A549 (cell line): ENCODE data around the gene ZNF710. TPM values are rescaled to one million over a fixed set of nuclear protein-coding genes. Genes with fewer than 3 reads are reported as not detected.
A peak's percentile ranks its signal among the peaks of the same experiment; 100 is the strongest.

Experiments
- ATAC-seq, 2 experiments: fragments of 200-7000 bp in 1 of 2; fragments of >200 bp in 1 of 2; cut with Nextera tagmentation in 1 of 2; cut with Tn5 transposase in 1 of 2; 3 replicates each; pipeline versions ENCODE4 v1.8.0 to v1.9.1; 2018 to 2020; ENCODE audit warnings: mild to moderate bottlenecking in 1 of 2, moderate library complexity in 1 of 2
- CTCF ChIA-PET: fragments of 300-600 bp; sonication (Branson Sonifier 250); formaldehyde crosslinking; extraction: SDS; loops from one replicate; lab custom pipeline; 2021; ENCODE audit warnings: antibody characterized with exemption, inconsistent platforms; lab: Yijun Ruan, JAX
- POLR2A ChIA-PET: fragments of 350-600 bp; formaldehyde crosslinking; extraction: SDS; loops from one replicate; lab custom pipeline; 2021; ENCODE audit warnings: antibody characterized with exemption, inconsistent platforms; lab: Yijun Ruan, JAX
- DNase-seq, 2 experiments: peaks; one replicate each; pipeline versions ENCODE4 v3.0.0 to v3.0.0-alpha.2; 2011 to 2016; ENCODE audit warnings: low read depth in 1 of 2, low spot score in 1 of 2
- FAIRE-seq: peaks from 2 replicates; lab custom pipeline; 2011; peaks lifted over from hg19 to GRCh38; lab: Jason Lieb, UNC
- H3K27ac ChIP-seq, 2 experiments: fragments of >200 bp; sonication (Bioruptor Twin); formaldehyde crosslinking; 3 replicates each; pipeline ENCODE4 v1.5.1; 2016 to 2017
- H3K4me1 ChIP-seq: fragments of >200 bp; sonication (Bioruptor Twin); formaldehyde crosslinking; 3 replicates; pipeline ENCODE4 v1.6.1; 2016
- H3K4me2 ChIP-seq: fragments of >200 bp; sonication (Bioruptor Twin); formaldehyde crosslinking; 3 replicates; pipeline ENCODE4 v1.6.1; 2016
- H3K4me3 ChIP-seq: fragments of >200 bp; sonication (Bioruptor Twin); formaldehyde crosslinking; 3 replicates; pipeline ENCODE4 v1.5.1; 2016
- H3K9me3 ChIP-seq: fragments of >200 bp; sonication (Bioruptor Twin); formaldehyde crosslinking; 3 replicates; pipeline ENCODE4 v1.6.1; 2016
- CBX2 ChIP-seq: fragments of 200-600 bp; sonication (generic); IDR thresholded peaks from 2 replicates; pipeline ENCODE4 v1.6.1; 2016; ENCODE audit warnings: low read depth, mild to moderate bottlenecking, borderline replicate concordance
- CHD4 ChIP-seq: fragments of 200-600 bp; sonication (generic); IDR thresholded peaks from 2 replicates; pipeline ENCODE4 v1.6.1; 2016; ENCODE audit warnings: antibody characterized with exemption, mild to moderate bottlenecking, borderline replicate concordance
- CTCF ChIP-seq: fragments of >200 bp; sonication (Bioruptor Twin); formaldehyde crosslinking; IDR thresholded peaks from 3 replicates; pipeline ENCODE4 v1.5.1; 2016
- E2F6 ChIP-seq: IDR thresholded peaks from 2 replicates; pipeline ENCODE4 v1.6.1; 2012; ENCODE audit warnings: low read depth, borderline replicate concordance
- EHF ChIP-seq: fragments of 250-450 bp; sonication (Bioruptor Pico); IDR thresholded peaks from 2 replicates; pipeline ENCODE4 v1.5.0; 2020; ENCODE audit warnings: mild to moderate bottlenecking
- EP300 ChIP-seq, 2 experiments: fragments of >200 bp; sonication (Bioruptor Twin); formaldehyde crosslinking; IDR thresholded peaks; 2 replicates in 1 of 2; 3 replicates in 1 of 2; pipeline ENCODE4 v1.6.1; 2016 to 2017
- FOSB ChIP-seq: fragments of 250-450 bp; sonication (Bioruptor Pico); IDR thresholded peaks from 2 replicates; pipeline ENCODE4 v1.5.0; 2020; ENCODE audit warnings: mild to moderate bottlenecking, moderate library complexity
- FOXS1 ChIP-seq: fragments of 250-450 bp; sonication (Bioruptor Pico); IDR thresholded peaks from 2 replicates; pipeline ENCODE4 v1.5.0; 2020; ENCODE audit warnings: mild to moderate bottlenecking, moderate library complexity
- HDAC2 ChIP-seq: fragments of 200-600 bp; sonication (generic); IDR thresholded peaks from 2 replicates; pipeline ENCODE4 v1.6.1; 2016
- HEYL ChIP-seq: fragments of 250-450 bp; sonication (Bioruptor Pico); IDR thresholded peaks from 2 replicates; pipeline ENCODE4 v1.8.0; 2021; ENCODE audit warnings: mild to moderate bottlenecking, moderate library complexity
- HOXA7 ChIP-seq: fragments of 250-450 bp; sonication (Bioruptor Pico); IDR thresholded peaks from 2 replicates; pipeline ENCODE4 v1.5.0; 2020; ENCODE audit warnings: mild to moderate bottlenecking, moderate library complexity
- HOXB5 ChIP-seq: fragments of 250-450 bp; sonication (Bioruptor Pico); IDR thresholded peaks from 2 replicates; pipeline ENCODE4 v1.5.0; 2020; ENCODE audit warnings: mild to moderate bottlenecking, moderate library complexity
- JUNB ChIP-seq: fragments of >200 bp; sonication (Bioruptor Twin); formaldehyde crosslinking; IDR thresholded peaks from 2 replicates; pipeline ENCODE4 v1.6.1; 2016
- KDM1A ChIP-seq: fragments of 200-600 bp; sonication (generic); IDR thresholded peaks from 2 replicates; pipeline ENCODE4 v1.6.1; 2016; ENCODE audit warnings: low read depth, mild to moderate bottlenecking
- MAFK ChIP-seq: fragments of 450-650 bp; IDR thresholded peaks from 2 replicates; pipeline ENCODE4 v1.6.1; 2014; ENCODE audit not compliant: partially characterized antibody
- MAX ChIP-seq: IDR thresholded peaks from 2 replicates; pipeline ENCODE4 v1.6.1; 2012
- MAZ ChIP-seq: fragments of 150-350 bp; IDR thresholded peaks from 2 replicates; pipeline ENCODE4 v1.6.1; 2014; ENCODE audit warnings: antibody characterized with exemption, low read depth, low read length, borderline replicate concordance
- MYC ChIP-seq: IDR thresholded peaks from 2 replicates; pipeline ENCODE4 v1.6.1; 2012; ENCODE audit warnings: mild to moderate bottlenecking, inconsistent platforms, low read length, improper control_type of control experiment, borderline replicate concordance
- NR3C1 ChIP-seq: fragments of >200 bp; sonication (Bioruptor Twin); formaldehyde crosslinking; IDR thresholded peaks from 3 replicates; pipeline ENCODE4 v1.6.1; 2017
- POLR2AphosphoS2 ChIP-seq: conservative IDR thresholded peaks from 2 replicates; pipeline ENCODE4 v1.6.1; 2012; ENCODE audit warnings: low read length, improper control_type of control experiment, inconsistent platforms
- RAD21 ChIP-seq, 2 experiments: fragments of >200 bp in 1 of 2; sonication (Bioruptor Twin) in 1 of 2; formaldehyde crosslinking in 1 of 2; IDR thresholded peaks in 1 of 2; conservative IDR thresholded peaks in 1 of 2; 2 replicates in 1 of 2; 3 replicates in 1 of 2; pipeline ENCODE4 v1.6.1; 2012 to 2018; ENCODE audit warnings: inconsistent platforms in 1 of 2
- REST ChIP-seq: fragments of 200-600 bp; sonication (generic); IDR thresholded peaks from 2 replicates; pipeline ENCODE4 v1.6.1; 2016; ENCODE audit warnings: antibody characterized with exemption, mild to moderate bottlenecking, moderate library complexity
- SMC3 ChIP-seq: fragments of >200 bp; sonication (Bioruptor Twin); formaldehyde crosslinking; IDR thresholded peaks from 3 replicates; pipeline ENCODE4 v1.6.1; 2018; ENCODE audit warnings: inconsistent platforms
- SREBF2 ChIP-seq: fragments of 450-650 bp; IDR thresholded peaks from 2 replicates; pipeline ENCODE4 v1.6.1; 2014; ENCODE audit warnings: mild to moderate bottlenecking, moderate library complexity
- TFCP2L1 ChIP-seq: fragments of 250-450 bp; sonication (Bioruptor Pico); IDR thresholded peaks from 2 replicates; pipeline ENCODE4 v1.5.0; 2021; ENCODE audit warnings: mild to moderate bottlenecking
- ZFP36 ChIP-seq: fragments of 450-650 bp; IDR thresholded peaks from 2 replicates; pipeline ENCODE4 v1.6.1; 2014; ENCODE audit warnings: borderline replicate concordance; ENCODE audit not compliant: partially characterized antibody
- ZSCAN20 ChIP-seq: fragments of 250-450 bp; sonication (Bioruptor Pico); IDR thresholded peaks from 2 replicates; pipeline ENCODE4 v1.8.0; 2022; ENCODE audit warnings: mild to moderate bottlenecking, moderate library complexity
- WGBS: methylation state at CpG from one replicate; pipeline ENCODE4 v1.1.6; 2017; ENCODE audit errors: missing lambda C conversion rate; 5-methylcytosine and 5-hydroxymethylcytosine counted together
- polyA plus RNA-seq, 4 experiments: library from polyadenylated mRNA; depleted of rRNA in 3 of 4; stranded (reverse); fragments of >200 nt; fragmentation: RNase III in 1 of 4; extraction: RNeasy Plus Mini Kit Qiagen cat#74134 plus additional on column Dnase treatment in 1 of 4; gene quantifications; 2 replicates in 3 of 4; 3 replicates in 1 of 4; pipeline ENCODE4 v1.2.3, GENCODE V29; 2011 to 2017
- TF ChIP-seq, protein P1 (sequence below): fragments of 450-650 bp; IDR thresholded peaks from 2 replicates; pipeline ENCODE4 v1.6.1; 2014; ENCODE audit warnings: antibody characterized with exemption
- TF ChIP-seq, protein P2 (sequence below): fragments of 150-350 bp; IDR thresholded peaks from 2 replicates; pipeline ENCODE4 v1.6.1; 2014; ENCODE audit warnings: low read depth, mild to moderate bottlenecking, low read length

The ZNF710 gene
- polyA plus RNA-seq, 2 of the 4 experiments (the other 2 are of a cell fraction), result 2.6 to 7.8 TPM

DNA sequence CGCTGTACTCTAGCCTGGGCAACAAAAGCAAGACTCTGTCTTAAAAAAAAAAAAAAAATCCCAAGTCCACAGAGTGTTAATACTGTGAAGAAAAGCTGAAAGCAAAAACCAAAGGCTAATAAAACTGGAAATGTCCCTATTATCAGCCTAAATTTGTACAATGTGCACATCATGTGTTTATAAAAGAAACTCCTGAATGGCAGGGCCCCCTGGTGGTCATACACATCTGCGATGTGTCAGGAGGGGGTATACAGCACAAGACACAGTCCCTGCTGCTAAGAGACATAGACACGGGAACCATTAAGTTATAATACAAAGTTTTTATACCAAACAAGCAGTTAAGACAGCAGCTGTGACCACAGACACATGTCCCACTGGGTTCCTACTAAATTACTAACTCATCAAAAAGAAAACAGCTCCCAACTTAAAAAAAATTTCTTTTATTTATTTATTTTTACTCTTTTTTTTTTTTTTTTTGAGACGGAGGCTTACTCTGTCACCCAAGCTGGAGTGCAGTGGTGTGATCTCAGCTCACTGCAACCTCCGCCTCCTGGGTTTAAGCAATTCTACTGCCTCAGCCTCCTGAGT lies 70.2 kb downstream of the ZNF710 start:
- DNase-seq (peak; percentile 84 to 89), ATAC-seq (peak; percentile 76 to 87), FAIRE-seq (no peak)
- no peak overlapping the region for H3K4me2 ChIP-seq
- H3K4me3 ChIP-seq, result no peak overlapping the region
- ChIA-PET POLR2A (no interaction called here), CTCF (interaction anchor here (0.5 to 7.2 kb wide), 69 partner anchors 9 to 468 kb away, joined by 3 to 66 read pairs (median 5); partner anchors contain the start of gene AP3S2)
- TF ChIP-seq NR3C1 (no peak), RAD21 (conservative IDR thresholded peaks at IDR 0.05 in 1 of 2, IDR thresholded peaks at IDR 0.05 in 1 of 2) (peak; percentile 74 to 87), E2F6 (no peak), SMC3 (peak; percentile 92), FOXS1 (CRISPR knock-in tag) (peak; percentile 19; the same call in 1 of the 2 replicates), CBX2 (no peak), REST (no peak), MYC (no peak), POLR2AphosphoS2 (no peak), MAX (0 out of 2 replicates have a peak, but pooled peaks have one; percentile 34), ZSCAN20 (CRISPR knock-in tag) (no peak), HDAC2 (no peak), HOXB5 (no peak), TFCP2L1 (CRISPR knock-in tag) (no peak), MAZ (0 out of 2 replicates have a peak, but pooled peaks have one; percentile 42), KDM1A (no peak), FOSB (CRISPR knock-in tag) (no peak), EHF (CRISPR knock-in tag) (no peak), HOXA7 (CRISPR knock-in tag) (no peak), CHD4 (no peak), SREBF2 (no peak), ZFP36 (no peak), CTCF (peak; percentile 89), MAFK (no peak), HEYL (CRISPR knock-in tag) (no peak), EP300 (IDR thresholded peaks at IDR 0.05) (no peak), JUNB (no peak)
- TF ChIP-seq, protein P1, sequence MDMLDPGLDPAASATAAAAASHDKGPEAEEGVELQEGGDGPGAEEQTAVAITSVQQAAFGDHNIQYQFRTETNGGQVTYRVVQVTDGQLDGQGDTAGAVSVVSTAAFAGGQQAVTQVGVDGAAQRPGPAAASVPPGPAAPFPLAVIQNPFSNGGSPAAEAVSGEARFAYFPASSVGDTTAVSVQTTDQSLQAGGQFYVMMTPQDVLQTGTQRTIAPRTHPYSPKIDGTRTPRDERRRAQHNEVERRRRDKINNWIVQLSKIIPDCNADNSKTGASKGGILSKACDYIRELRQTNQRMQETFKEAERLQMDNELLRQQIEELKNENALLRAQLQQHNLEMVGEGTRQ, result no peak
- TF ChIP-seq, protein P2, sequence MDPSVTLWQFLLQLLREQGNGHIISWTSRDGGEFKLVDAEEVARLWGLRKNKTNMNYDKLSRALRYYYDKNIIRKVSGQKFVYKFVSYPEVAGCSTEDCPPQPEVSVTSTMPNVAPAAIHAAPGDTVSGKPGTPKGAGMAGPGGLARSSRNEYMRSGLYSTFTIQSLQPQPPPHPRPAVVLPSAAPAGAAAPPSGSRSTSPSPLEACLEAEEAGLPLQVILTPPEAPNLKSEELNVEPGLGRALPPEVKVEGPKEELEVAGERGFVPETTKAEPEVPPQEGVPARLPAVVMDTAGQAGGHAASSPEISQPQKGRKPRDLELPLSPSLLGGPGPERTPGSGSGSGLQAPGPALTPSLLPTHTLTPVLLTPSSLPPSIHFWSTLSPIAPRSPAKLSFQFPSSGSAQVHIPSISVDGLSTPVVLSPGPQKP, result no peak
- no peaks in the 10 kb centered on the region for H3K4me1 ChIP-seq
- no peak overlapping the region for H3K27ac ChIP-seq
- no peaks in the 10 kb centered on the region for H3K9me3 ChIP-seq
- WGBS, result 59% methylated on average over 5 of the region's 5 CpGs
